HG03558 (cell line): Measurements from ENCODE around the gene LCE7A.

ENCODE experiments used
- ATAC-seq: cut with Tn5 transposase; IDR thresholded peaks from one replicate; pipeline ENCODE4 v1.9.1; 2021; ENCODE audit warnings: moderate number of reproducible peaks; ENCODE audit not compliant: unreplicated experiment; ENCODE audit errors: extremely low read depth

LCE7A gene

GRCh38 chr1:152879559-152880198 is 19.9 kb downstream of the LCE7A start:
- ATAC-seq: no peak

- ATAC-seq: no peak
Measured at GRCh38 chr1:152880316-152880715, 20.5 kb downstream of the LCE7A start.

DNA sequence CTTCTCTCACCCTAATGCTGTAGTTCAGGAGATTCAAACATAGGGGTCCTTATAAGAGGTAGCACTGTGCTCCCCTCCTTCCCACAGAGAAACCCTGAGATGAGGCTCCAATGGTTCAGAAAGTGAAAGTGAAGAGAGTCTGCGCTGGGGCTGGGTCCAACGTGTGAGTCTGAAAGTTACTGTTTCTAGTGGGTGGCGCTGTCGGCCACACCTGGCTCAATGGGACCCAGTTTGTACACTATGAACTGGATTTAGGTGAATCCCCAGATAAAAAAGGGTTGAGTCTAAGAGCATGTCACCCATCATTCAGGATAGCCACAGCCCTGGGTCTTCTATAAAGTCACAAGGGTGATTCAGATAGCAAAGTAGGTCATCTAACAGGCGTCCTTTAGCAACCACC is 21.1 kb downstream of the LCE7A start:
- ATAC-seq: no peak

DNA sequence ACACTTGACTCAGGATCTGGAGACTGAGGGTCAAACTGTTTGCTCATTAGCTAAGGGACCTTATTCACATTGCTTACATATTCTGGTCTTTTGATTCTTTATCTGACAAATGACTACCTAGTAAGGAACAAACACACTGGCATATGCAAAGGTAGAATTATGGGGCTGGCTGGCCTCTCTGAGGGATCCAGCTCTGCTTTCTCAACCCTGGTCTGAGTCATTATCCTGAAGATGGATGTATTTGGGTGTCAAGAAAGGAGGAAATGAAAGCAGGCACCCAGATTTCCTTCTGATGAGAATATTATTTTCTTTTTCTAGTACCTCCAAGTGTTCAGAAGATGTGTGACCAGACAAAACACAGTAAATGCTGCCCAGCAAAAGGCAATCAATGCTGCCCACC is 24.3 kb downstream of the LCE7A start:
- no peak for ATAC-seq

DNA sequence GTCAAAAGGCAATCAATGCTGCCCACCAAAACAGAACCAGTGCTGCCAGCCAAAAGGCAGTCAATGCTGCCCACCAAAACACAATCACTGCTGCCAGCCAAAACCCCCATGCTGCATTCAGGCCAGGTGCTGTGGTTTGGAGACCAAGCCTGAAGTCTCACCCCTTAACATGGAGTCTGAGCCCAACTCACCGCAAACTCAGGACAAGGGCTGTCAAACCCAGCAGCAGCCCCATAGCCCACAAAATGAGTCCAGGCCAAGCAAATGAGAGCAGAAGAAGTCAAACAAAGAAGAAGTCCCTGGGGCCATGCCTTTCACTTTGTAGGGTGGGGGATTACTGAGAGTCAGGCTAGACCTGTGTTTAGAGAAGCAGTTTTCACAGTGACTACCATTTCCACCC is 24.7 kb downstream of the LCE7A start:
- no peak for ATAC-seq

- no peak for ATAC-seq
Measured at GRCh38 chr1:152884966-152885624, 25.3 kb downstream of the LCE7A start.

- ATAC-seq: no peak
Measured at GRCh38 chr1:152886085-152886484, 26.3 kb downstream of the LCE7A start.

DNA sequence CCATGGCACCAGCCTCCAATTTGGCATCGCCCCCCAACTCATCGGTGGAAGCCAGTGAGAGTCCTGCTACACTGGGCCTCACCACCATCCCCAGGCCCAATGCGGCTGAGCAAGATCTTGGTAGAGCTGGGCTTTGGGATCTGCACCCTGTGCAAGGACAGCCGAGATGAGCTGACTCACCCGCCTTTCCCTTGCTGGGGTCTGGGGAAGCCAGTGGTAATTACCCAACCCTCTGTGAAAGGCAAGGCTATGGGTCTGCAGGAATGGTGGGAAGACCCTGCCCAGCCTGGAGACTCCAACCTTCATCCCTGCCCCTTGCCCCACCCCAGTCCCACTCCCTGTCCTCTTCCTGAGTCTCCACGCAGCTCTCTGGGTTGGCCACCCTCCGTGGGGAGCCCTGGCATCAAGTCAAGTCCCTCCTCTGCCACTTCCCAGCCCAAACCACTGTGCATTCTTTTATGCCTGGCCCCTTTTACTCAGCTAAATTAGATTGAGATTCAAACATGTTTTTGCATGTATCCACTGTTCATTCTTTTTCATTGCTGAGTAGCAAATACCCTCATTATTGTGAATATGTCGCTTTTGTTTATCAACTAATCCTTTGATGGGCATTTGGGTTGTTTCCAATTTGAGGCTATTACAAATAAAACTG is 27.1 kb downstream of the LCE7A start:
- ATAC-seq: no peak

DNA sequence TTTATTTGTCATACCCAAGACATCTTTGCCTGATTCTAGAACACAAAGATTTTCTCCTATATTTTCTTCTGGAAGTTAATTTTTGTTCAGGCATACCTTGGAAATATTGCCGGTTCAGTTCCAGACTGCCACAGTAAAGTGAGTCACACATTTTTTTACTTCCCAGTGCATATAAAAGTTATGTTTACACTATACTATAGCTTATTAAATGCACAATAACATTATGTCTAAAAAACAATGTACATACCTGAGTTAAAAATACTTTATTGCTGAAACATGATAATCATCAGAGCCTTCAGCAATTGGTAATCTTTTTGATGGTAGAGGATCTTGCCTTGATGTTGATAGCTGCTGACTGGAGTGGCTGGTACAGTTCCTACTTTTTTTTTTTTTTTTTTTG is 28.3 kb downstream of the LCE7A start:
- ATAC-seq: no peak

DNA sequence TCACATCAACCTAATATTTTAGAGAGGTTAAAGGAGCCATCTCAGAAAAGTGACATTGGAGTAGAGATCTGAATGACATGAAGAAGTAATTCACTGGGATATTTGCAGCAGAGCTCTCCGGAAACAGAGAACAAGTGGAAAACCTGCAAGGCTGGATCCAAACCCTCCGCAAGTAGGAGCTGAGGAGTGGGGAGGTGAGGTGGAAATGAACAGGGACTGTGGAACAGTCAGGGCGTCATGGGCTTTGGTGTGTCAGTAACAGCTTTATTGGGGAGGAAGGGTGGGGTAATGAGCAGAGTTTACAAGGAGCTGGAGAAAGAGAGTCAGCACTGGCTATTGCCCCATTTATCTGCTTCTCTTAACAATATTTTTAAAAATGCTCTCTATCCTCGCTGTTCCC is 39.2 kb downstream of the LCE7A start:
- no peak for ATAC-seq

GRCh38 chr1:152899883-152900282 is 40.1 kb downstream of the LCE7A start:
- ATAC-seq: no peak

DNA sequence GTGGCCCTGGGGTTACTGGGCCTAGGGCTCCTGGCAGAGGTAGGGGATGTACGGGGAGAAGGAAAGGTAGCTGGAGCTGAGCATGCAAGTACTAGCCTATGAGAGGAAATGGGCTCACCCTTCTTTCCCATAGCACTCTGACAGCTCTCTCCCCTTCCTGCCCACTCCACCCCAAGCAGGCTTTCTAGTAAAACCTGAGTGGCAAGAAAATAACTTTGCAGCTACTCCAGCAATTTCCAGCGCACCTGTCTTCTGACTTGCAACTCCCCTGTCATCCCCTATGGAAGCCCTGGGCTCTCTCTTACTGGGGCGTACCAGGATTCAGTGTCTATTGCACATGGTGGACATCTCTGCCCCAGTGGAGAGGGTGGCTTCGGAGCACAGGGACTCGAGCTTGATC is 41.8 kb downstream of the LCE7A start:
- ATAC-seq: no peak

DNA sequence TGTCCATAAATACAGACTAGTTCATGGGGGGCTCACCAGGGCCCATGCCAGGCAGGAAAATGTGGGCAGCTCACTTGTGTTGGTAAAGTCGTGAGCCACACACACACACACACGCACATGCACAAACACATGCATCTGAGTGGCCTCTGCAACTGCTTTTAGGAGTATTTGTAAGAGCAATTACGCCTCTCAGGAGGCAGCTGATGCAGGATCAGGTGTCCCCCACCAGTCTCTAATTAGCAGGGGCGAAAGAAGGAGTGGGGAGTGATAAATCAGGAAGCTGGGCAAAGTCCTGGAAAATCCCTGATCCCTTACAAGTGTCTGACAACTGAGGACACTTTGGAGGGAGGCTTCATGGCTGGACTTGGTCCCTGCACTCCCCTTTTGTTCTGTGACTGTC is 42.8 kb downstream of the LCE7A start:
- no peak for ATAC-seq

DNA sequence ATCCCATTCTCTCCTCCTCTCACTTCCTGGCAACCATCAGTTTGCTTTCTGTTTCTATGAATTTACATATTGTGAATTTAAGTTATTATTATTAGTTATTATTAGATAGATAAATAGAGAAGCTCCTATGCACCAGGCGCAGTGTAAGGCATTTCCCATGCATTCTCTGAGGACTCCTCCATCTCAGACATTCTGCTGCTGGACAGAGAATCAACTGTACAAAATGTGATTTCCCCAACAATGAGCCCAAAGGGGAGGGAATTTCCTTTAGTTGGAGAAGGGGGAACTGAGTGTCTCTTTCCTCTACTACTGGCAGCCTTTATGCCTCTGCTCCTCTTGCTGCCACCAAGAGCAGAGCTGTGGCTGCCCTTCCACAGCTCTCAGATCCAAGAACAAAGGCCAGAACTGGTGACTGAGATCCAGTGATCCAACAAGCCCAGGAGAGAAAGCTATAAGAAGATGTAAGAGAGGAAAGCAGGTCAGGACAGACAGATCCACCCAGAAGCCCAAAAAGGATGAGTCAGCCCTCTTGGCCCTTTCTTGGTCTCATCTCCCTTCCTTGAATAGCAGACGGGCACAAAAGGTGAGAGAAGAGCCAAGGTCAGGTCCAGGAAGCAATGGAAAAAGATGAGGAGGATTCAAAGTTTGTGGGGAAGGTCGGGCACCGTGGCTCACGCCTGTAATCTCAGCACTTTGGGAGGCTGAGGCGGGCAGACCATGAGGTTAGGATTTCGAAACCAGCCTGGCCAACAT is 45.1 kb downstream of the LCE7A start:
- no peak for ATAC-seq

DNA sequence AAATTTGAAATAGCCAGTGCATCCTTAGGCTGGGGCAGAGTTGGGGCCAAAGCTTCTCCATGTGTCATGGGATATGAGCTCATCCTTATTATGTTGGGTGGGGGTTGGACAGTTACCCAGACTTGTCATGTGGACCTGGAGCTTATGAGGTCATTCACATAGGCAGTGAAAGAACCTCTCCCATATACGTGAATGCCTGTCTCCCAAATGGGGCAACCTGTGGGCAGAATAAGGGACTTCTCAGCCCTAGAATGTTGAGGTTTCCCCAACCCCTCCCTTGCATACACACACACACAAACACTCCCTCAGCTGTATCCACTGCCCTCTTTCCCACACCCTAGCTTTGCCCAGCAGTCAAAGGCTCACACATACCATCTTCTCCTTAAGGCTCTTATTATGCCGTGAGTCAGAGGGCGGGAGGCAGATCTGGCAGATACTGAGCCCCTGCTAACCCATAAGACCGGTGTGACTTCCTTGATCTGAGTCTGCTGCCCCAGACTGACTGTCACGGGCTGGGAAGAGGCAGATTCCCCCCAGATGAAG is 46.3 kb downstream of the LCE7A start:
- no peak for ATAC-seq

DNA sequence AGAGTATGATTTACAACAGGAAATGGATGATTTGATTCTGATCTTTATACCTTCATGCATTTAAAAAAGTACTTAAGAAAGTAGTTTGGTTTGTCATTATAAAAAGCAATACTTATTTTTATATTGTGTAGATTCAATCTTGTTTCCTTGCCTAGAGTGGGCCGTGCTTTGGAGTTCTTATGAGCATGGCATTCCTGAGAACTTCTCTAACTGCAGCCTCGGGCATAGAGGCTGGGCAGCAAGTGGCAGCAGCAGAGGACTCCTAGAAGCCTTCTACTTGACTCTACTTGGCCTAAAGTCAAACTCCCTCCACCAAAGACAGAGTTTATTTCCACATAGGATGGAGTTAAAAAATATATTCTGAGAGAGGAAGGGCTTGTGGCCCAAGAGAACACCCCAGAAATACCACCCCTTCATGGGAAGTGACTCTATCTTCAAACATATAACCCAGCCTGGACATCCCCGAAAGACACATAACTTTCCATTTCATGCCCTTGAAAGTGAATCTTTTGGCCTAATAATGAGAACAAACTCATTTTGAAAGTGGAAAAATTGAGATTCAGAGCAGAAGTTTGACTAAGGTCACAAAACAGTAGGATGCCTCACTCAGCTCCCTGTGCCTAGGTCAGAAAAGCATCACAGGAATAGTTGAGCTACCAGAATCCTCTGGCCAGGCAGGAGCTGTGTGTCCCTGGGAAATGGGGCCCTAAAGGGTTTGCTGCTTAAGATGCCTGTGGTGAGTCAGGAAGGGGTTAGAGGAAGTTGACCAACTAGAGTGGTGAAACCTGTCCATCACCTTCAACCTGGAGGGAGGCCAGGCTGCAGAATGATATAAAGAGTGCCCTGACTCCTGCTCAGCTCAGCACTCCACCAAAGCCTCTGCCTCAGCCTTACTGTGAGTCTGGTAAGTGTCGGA is 48.1 kb downstream of the LCE7A start, which contains the start of gene IVL:
IVL (plus strand) TSS at position 861 of the 916 bp plus-strand sequence. CDS start 1,252 bp downstream, outside the sequence.
- no peak for ATAC-seq

- no peak for ATAC-seq
Measured at GRCh38 chr1:152909206-152909605, 49.4 kb downstream of the LCE7A start.
